GM12891 (cell line): Measurements from ENCODE around the gene MYO9B.

Experiments
- POLR2A ChIP-seq: IDR thresholded peaks from 2 replicates; pipeline ENCODE4 v1.6.1; 2011; ENCODE audit warnings: low read depth, low read length, control low read depth
- POLR2AphosphoS5 ChIP-seq: IDR thresholded peaks from 2 replicates; pipeline ENCODE4 v1.6.1; 2011; ENCODE audit warnings: low read depth, low read length, control low read depth

- TF ChIP-seq POLR2AphosphoS5 (no peak), POLR2A (no peak)
Observed at GRCh38 chr19:17158584-17158983, 83.0 kb downstream of the MYO9B start.
